GM18870 (cell line): Measurements from ENCODE around the gene SHC2.
"Not testable (repeated sequence)": the region's sequence is repeated elsewhere in the genome, so short reads cannot be mapped to it uniquely, and the experiment has no call there.

Source experiments
- ATAC-seq: cut with Tn5 transposase; IDR thresholded peaks from one replicate; pipeline ENCODE4 v1.9.1; 2021; ENCODE audit warnings: moderate library complexity; ENCODE audit not compliant: unreplicated experiment

The SHC2 gene

DNA sequence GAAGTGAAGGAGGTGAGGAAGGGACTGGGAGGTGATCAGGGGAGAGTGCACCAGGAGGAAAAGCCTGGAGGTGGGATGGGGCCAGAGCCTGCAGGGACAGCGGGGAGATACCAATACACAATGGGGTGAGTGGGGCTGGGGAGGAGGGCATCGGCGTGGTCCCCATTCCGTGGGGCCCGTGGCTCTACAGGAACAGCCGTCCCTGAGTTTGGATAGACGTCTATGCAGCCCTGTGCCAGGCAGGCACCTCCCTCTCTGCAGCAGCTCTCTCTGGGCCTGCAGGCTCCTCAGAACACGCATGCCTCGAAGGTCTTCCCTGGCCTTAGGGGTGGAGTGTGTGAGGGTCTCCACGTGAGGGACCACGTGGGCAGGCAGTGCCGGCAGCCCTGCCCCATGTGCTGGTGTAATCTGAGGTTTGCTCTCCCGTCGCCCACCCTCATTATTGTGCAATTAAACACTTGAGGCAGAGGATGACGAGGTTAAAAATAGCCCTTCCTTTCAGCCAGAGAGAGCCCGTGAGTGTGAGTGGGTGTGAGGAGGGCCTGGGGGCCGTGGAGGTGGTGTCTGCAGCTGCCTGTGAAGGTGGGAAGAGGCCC lies 68.4 kb downstream of the SHC2 start:
- ATAC-seq = no peak

DNA sequence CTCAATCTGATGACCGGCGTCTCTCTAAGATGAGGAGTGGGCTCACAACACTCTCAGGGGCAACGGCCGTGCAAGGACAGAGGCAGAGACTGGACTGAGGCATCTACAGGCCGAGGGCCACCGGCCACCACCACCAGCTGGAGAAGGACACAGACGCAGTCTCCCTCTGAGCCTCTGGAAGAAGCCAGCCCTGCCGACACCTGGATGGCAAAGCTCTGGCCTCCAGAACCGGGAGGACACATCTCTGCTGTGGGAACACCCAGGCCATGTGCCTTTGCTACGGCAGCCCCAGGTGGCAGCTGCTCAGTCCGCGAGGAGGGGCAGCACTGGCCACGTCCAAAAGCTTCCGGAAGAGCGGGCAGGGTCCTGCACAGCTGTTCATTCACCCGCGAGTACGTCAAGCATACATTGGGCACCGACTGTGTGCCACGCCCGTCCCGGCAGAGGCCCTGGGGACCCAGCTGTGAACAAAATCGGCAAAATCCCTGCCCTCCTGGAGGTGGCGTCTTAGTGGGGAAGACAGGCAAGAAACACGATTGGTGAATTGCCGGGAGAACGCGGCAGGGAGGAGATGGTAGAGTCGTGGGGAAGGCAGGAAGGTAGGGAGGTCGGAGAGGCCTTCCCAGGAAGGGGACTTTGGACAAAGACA lies 69.0 kb downstream of the SHC2 start:
- ATAC-seq = no peak

DNA sequence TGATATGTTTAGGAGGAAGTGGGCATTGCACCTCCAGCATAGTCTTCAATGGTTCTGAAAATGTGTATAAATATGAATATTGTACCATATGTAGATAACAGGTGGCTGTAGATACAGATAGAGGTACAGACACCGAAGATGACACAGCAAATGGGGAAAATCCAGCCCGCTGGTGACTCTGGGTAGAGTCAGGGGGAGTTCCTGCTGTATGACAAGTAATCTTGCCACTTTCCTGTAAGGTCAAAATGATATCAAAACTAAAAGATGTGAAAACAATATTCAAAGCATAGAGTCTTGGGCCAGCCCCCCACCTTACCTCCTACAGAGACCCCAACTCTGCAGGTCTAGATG lies 69.7 kb downstream of the SHC2 start:
- no peak for ATAC-seq

DNA sequence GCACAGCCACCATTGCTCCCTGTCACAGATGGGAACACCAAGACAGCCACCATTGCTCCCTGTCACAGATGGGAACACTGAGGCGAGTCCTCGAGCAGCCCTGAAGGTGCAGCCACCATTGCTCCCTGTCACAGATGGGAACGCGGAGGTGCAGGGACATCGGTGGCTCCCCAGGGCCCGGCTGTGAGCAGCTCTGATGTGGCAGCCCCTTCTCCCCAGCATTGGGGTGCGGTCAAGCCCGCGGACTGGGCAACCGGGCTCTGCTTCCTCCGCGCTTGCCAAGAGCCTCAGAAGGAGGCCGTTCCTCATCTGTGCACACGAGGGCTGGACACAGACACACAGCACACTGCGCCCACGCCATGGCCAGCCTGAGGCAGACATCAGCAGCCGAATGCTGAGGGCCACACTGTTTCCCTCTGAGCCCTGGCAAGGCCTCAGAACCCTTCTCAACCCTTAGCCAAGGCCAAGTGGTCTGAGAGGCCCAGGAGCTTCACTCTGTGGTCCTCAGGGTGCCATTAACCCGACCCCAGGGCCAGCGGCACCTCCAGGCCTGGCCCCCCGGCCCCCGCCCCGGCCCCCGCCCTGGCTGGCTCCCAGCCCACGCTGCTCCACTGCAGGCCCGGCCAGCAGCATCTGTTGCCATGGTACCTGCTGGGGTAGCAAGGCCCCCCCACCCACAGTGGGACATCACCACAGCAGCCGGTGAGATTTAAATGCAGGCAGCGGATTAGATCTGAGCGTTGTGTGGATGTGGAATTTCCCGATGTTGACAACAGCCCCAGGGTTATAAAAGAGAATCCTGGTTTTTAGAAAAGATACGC lies 70.2 kb downstream of the SHC2 start:
- no peak for ATAC-seq

DNA sequence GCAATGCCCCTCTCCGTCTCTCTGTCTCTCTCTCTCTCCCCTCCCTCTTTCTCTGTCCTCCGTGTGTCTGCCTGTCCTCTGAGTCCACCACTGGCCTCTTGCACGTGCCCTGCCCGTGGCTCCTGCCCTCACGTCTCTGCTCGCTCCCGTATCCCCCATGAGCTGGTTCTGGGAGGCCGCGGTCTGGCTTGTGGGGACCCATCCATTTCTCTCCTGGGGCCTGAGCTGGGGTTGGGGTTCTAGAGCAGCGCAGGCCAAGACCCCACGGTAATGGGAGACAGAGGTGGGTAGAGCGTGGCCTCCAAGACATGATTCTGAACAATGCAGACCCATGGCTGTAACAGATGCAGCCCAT lies 70.9 kb downstream of the SHC2 start:
- ATAC-seq = no peak

DNA sequence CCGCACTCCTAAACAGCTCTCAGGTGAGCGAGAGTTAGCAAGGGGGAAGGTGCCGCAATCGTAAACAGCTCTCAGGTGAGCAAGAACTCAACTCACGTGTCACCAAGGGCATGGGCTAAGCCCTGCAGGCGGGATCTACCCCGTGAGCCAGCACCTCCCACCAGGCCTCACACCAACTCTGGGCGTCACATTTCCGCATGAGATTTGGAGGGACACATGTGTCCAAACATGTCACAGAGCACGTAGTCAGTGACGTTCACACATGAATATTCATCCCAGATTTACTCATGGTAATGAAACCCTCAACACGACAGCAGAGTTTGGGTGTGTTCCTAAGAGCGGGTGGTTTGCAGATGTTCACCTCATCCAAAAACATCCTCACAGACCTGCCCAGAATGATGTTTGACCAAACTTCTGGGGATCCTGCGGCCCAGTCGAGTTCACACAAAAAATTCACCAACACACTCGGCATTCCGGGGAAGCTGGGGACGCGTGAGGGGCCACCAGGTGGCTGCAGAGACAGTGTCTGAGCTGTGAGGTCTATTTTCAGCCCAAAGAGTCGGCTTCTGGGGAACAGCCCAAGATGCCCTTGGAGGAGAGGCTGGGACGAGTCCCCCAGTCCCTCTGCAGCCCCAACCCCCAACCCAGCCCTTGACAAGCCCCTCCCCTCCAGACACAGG lies 71.4 kb downstream of the SHC2 start:
- ATAC-seq = no peak

DNA sequence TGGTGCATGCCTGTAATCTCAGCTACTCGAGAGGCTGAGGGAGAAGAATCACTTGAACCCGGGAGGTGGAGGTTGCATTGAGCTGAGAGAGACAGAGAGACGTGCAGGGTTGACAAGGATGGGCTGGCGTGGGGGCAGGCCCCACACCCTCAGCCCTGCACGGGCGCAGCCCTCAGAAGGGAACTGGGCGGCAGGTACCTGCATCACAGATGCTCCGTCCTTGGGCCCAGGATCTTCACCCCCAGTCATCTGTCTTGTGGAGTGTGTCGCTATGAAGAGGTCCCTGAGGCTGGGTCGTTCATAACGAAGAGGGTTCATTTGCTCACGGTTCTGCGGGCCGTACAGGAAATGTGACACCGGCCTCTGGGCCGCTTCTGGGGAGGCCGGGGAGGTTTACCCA lies 72.1 kb downstream of the SHC2 start:
- ATAC-seq = no peak

DNA sequence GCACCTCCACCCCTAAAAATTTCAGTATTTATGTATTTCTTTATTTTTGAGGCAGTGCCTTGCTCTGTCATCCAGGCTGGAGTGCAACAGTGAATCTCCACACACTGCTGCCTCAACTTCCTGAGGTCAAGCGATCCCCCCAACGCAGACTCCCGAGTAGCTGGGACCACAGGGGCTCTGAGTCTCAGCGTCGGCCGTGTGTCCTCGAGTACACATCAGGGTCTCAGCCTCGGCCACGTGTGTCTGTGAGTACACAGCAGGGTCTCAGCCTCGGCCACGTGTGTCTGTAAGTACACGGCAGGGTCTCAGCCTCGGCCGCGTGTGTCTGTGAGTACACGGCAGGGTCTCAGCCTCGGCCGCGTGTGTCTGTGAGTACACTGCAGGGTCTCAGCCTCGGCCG lies 73.1 kb downstream of the SHC2 start:
- ATAC-seq = no peak

DNA sequence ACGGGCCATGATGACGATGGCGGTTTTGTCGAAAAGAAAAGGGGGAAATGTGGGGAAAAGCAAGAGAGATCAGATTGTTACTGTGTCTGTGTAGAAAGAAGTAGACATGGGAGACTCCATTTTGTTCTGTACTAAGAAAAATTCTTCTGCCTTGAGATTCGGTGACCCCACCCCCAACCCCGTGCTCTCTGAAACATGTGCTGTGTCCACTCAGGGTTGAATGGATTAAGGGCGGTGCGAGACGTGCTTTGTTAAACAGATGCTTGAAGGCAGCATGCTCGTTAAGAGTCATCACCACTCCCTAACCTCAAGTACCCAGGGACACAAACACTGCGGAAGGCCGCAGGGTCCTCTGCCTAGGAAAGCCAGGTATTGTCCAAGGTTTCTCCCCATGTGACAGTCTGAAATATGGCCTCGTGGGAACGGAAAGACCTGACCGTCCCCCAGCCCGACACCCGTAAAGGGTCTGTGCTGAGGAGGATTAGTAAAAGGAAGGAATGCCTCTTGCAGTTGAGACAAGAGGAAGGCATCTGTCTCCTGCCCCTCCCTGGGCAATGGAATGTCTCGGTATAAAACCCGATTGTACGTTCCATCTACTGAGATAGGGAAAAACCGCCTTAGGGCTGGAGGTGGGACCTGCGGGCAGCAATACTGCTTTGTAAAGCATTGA lies 74.1 kb downstream of the SHC2 start:
- not testable (repeated sequence) for ATAC-seq

DNA sequence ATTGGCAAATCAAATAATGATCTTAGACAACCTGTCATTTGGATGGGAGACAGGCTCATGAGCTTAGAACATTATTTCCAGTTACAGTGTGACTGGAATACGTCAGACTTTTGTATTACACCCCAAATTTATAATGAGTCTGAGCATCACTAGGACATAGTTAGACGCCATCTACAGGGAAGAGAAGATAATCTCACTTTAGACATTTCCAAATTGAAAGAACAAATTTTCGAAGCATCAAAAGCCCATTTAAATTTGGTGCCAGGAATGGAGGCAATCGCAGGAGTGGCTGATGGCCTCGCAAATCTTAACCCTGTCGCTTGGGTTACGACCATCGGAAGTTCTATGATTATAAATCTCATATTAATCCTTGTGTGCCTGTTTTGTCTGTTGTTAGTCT lies 74.6 kb downstream of the SHC2 start:
- not testable (repeated sequence) for ATAC-seq

DNA sequence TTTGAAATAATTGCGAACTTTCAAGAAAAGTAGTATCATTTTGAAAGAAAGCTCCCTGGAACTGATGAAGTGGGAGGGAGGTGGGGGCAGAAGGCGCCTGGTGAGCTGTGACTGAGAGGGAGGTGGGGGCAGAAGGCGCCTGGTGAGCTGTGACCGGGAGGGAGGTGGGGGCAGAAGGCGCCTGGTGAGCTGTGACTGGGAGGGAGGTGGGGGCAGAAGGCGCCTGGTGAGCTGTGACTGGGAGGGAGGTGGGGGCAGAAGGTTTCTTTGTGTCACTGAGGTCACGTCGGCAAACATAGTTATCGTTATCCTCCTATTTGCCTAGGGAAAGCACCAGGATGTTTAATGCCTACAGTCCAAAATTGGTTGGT lies 76.0 kb downstream of the SHC2 start:
- ATAC-seq = no peak

DNA sequence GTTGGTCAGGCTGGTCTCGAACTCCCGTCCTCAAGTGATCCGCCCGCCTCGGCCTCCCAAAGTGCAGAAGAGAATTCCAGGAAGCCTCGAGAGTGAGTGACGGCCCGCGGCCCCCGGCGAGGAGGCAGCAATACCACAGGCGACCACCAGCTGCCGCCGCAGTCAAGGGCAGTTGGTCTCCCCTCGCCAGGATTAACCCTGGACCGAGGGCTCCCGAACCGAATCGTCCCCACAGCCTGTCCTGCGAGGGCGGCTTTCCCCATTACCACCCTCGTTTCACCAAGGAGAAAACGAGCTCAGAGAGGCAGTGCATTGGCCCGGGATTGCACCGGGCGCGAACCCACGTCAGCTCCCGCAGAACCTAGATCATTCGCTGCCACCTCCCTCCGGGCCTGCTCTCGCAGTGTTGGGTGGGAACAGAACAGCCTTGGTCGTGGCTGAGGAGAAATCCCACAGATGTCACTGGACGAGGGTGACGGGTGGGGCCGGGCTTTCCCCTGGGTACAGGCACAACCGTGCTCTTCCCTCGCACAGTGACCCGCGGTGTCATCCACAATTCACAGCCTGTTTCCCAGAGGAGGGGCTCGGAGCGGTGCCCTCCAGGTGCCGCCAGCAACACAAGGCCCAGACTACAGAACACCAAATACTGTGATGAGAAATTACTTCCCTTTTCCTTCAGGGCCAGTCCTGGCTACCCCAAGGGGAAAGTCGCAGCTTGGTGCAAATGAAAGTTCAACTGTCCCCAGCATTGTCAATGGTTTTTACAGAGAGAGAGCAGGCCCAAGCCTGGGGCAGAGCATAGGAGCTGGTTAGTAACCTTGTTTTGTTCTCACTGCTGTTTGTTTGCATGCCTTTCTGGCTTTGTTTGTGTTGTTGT lies 76.7 kb downstream of the SHC2 start:
- no peak for ATAC-seq

DNA sequence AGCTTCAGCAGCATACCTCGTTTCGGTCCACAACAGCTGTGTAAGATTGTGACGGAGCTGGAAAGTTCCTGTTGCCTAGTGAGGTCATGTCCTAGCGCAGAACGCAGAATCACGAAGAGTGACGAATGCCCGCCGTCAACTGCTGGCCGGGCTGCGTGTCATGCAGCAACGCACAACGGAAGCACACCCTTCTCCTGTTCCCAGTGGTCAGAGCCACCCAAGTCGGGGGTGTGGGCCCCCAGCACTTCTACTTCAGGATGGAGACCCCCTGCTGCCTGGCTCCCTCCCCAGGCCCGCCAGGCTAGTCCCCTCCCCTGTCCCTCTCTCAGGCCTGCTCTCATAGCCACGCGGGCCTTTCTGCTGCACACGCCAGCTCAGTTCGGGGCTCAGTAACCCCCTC lies 77.8 kb downstream of the SHC2 start:
- no peak for ATAC-seq

DNA sequence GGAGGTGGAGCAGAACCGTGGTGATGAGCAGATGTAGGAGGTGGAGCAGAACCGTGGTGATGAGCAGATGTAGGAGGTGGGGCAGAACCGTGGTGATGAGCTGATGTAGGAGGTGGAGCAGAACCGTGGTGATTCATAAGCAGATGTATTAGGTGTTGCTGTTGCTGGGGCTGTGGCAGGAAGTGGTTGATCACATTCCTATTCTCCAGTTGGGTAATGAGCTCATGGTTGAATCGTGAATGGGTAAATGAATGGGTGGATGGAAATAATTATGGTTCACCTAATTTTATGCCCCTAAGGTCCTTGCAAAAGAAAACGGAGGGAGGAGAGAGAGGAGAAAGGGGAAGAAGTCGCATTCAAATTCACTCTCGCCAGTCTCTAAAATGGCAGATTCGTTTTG lies 78.3 kb downstream of the SHC2 start:
- not testable (repeated sequence) for ATAC-seq

DNA sequence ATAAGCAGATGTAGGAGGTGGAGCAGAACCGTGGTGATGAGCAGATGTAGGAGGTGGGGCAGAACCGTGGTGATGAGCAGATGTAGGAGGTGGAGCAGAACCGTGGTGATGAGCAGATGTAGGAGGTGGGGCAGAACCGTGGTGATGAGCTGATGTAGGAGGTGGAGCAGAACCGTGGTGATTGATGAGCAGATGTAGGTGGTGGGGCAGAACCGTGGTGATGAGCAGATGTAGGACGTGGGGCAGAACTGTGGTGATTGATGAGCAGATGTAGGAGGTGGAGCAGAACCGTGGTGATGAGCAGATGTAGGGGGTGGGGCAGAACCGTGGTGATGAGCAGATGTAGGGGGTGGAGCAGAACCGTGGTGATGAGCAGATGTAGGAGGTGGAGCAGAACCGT lies 78.9 kb downstream of the SHC2 start:
- not testable (repeated sequence) for ATAC-seq

DNA sequence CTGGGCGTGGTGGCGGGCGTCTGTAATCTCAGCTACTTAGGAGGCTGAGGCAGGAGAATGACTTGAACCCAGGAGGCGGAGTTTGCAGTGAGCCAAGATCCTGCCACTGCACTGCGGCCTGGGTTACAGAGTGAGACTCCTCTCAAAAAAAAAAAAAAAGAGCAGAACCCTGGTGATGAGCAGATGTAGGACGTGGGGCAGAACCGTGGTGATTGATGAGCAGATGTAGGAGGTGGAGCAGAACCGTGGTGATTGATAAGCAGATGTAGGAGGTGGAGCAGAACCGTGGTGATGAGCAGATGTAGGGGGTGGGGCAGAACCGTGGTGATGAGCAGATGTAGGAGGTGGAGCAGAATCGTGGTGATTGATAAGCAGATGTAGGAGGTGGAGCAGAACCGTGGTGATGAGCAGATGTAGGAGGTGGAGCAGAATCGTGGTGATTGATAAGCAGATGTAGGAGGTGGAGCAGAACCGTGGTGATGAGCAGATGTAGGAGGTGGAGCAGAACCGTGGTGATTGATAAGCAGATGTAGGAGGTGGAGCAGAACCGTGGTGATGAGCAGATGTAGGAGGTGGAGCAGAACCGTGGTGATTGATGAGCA lies 80.1 kb downstream of the SHC2 start:
- ATAC-seq = not testable (repeated sequence)

DNA sequence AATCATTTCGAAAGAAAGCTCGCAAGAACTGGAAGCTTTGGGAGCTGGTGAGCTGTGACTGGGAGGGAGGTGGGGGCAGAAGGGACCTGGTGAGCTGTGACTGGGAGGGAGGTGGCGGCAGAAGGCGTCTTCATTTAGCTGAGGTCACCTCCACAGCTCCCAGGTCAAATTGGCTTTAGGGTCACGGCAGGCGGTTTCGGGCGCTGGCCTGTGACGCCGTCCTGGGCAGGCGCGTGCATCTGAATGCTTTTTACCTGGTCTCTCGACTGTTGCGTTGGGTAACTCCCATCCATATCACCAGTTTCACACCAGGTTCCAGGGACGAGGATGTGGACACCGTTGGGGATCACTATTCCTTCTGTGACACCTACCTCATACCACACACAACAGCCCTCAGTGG lies 81.0 kb downstream of the SHC2 start:
- ATAC-seq = no peak

DNA sequence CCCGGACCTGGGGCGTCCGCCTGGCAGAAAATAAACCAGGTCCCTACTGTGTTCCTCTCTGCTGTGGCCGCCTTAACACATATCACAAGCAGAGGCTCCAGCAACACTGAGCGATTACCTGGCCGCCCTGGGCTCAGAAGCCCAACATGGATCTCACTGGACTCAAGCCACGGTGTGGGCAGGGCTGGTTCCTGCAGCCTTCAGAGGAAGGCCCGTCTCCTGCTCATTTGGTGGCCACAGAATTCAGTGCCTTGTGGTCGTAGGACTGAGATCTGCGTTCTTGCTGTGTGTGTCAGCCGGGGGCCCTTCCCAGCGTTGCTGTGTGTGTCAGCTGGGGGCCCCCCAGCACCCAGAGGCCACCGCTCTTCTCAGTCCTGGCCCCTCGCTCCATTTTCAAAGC lies 82.1 kb downstream of the SHC2 start:
- ATAC-seq = no peak

DNA sequence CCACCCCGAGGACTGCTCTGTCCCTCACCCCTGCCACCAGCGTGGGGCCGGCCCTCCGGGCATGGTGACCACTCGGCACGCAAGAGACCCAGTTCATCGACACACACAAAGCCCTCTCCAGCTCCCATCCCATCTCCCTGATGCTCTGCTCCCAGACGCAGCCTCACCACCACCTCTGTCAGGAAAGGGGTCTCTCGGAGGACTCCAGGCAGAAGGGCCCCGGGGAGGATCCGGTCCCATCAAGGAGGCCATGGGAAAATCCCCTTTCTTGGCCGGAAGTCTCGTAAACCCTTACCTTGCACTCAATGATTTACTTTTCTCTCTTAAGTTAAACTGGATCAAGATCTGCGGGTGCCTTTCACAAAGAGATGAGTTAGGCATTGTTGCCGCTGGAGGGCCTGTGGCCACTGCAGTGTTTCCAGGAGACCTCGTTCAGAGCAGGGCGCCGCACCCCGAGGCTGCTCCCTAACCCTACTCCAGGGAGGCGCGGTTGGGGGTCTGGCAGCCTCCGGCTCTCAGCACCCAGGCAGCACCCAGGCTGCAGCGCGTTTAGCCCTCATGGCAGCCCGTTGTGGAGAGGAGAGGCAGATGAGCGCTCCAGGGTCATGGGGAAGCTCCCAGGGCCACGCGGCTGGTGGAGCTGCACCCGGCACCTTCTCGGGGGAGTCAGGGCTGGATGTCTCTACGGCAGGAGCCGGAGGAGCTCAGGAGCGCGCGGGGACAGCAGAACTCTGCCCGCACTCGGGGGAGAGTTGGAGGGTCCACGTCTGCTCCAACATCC lies 82.8 kb downstream of the SHC2 start:
- no peak for ATAC-seq
